IMR-90 (cell line): ENCODE measurements around the gene PLCH1. TPM values are rescaled to one million over a fixed set of nuclear protein-coding genes. Genes with fewer than 3 reads are reported as not detected.

Source experiments
- ATAC-seq: fragments of 200-7000 bp; cut with Tn5 transposase; 2 replicates; pipeline ENCODE4 v1.9.1; 2020; ENCODE audit warnings: low read depth, mild to moderate bottlenecking, moderate library complexity
- BruUV-seq: library from RNA; stranded (reverse); fragments of 400-500 nt; replicated peaks from 2 replicates; lab custom pipeline; 2021; lab: Mats Ljungman, UMichigan
- CTCF ChIA-PET: fragments of 300-600 bp; formaldehyde crosslinking; extraction: SDS; loops from one replicate; lab custom pipeline; 2021; ENCODE audit warnings: antibody characterized with exemption; lab: Yijun Ruan, JAX
- POLR2A ChIA-PET: fragments of 300-600 bp; sonication (Branson Sonifier 250); formaldehyde crosslinking; loops from one replicate; lab custom pipeline; 2022; ENCODE audit warnings: antibody characterized with exemption; ENCODE audit not compliant: unreplicated experiment; lab: Charles Lee
- DNase-seq: peaks from one replicate; pipeline ENCODE4 v3.0.0; 2013
- H2AFZ ChIP-seq: replicated peaks from 2 replicates; pipeline ENCODE3; 2013; ENCODE audit warnings: low read length, mild to moderate bottlenecking; ENCODE audit not compliant: poor library complexity
- H2AK5ac ChIP-seq: 2 replicates; pipeline ENCODE4 v1.6.1; 2013; ENCODE audit warnings: low read depth, low read length, inconsistent platforms
- H2AK9ac ChIP-seq: replicated peaks from 2 replicates; pipeline ENCODE3; 2013; ENCODE audit warnings: mild to moderate bottlenecking, low read depth, low read length, moderate library complexity; ENCODE audit not compliant: poor library complexity
- H2BK120ac ChIP-seq: 2 replicates; pipeline ENCODE4 v1.6.1; 2013; ENCODE audit warnings: low read depth, low read length, inconsistent platforms
- H2BK15ac ChIP-seq: 3 replicates; pipeline ENCODE4 v1.6.1; 2013; ENCODE audit warnings: low read depth, low read length, inconsistent platforms
- H2BK20ac ChIP-seq: 2 replicates; pipeline ENCODE4 v1.6.1; 2013; ENCODE audit warnings: low read depth, mild to moderate bottlenecking, inconsistent platforms, low read length, moderate library complexity
- H2BK5ac ChIP-seq: 2 replicates; pipeline ENCODE4 v1.6.1; 2013; ENCODE audit warnings: mild to moderate bottlenecking, low read depth, low read length, inconsistent platforms; ENCODE audit not compliant: poor library complexity, severe bottlenecking
- H3K14ac ChIP-seq: replicated peaks from 2 replicates; pipeline ENCODE4 v1.6.1; 2013; ENCODE audit warnings: low read depth, low read length, inconsistent platforms
- H3K18ac ChIP-seq: 2 replicates; pipeline ENCODE4 v1.6.1; 2013; ENCODE audit warnings: low read depth, low read length, control low read depth
- H3K23ac ChIP-seq: 2 replicates; pipeline ENCODE4 v1.6.1; 2013; ENCODE audit warnings: low read depth, low read length, inconsistent platforms
- H3K27ac ChIP-seq: 2 replicates; pipeline ENCODE4 v1.5.1; 2013; ENCODE audit warnings: mild to moderate bottlenecking, control low read depth, low read length; ENCODE audit not compliant: insufficient read depth
- H3K27me3 ChIP-seq: 2 replicates; pipeline ENCODE4 v1.6.1; 2013; ENCODE audit warnings: low read length; ENCODE audit not compliant: control insufficient read depth, insufficient read depth
- H3K36me3 ChIP-seq: 2 replicates; pipeline ENCODE4 v1.6.1; 2013; ENCODE audit warnings: low read length, mixed read lengths; ENCODE audit not compliant: control insufficient read depth, insufficient read depth
- H3K4ac ChIP-seq: 2 replicates; pipeline ENCODE4 v1.6.1; 2013; ENCODE audit warnings: low read depth, low read length, inconsistent platforms
- H3K4me1 ChIP-seq: 2 replicates; pipeline ENCODE4 v1.6.1; 2013; ENCODE audit warnings: low read length, mixed read lengths; ENCODE audit not compliant: control insufficient read depth, insufficient read depth
- H3K4me2 ChIP-seq: 2 replicates; pipeline ENCODE4 v1.6.1; 2013; ENCODE audit warnings: low read depth, mild to moderate bottlenecking, control low read depth, low read length, moderate library complexity
- H3K4me3 ChIP-seq: 2 replicates; pipeline ENCODE4 v1.5.1; 2013; ENCODE audit warnings: low read depth, mild to moderate bottlenecking, control low read depth, low read length, moderate library complexity; ENCODE audit not compliant: insufficient read depth
- H3K56ac ChIP-seq: 2 replicates; pipeline ENCODE4 v1.6.1; 2013; ENCODE audit warnings: low read length, inconsistent platforms; ENCODE audit not compliant: insufficient read depth; ENCODE audit errors: extremely low read depth
- H3K79me1 ChIP-seq, 2 experiments: 2 replicates each; pipeline ENCODE4 v1.6.1; 2013; ENCODE audit warnings: low read length in 2 of 2, inconsistent platforms in 1 of 2, low read depth in 1 of 2
- H3K9ac ChIP-seq: 2 replicates; pipeline ENCODE4 v1.6.1; 2013; ENCODE audit warnings: low read depth, low read length, control low read depth
- H3K9me1 ChIP-seq: 2 replicates; pipeline ENCODE4 v1.6.1; 2013; ENCODE audit warnings: low read length, inconsistent platforms; ENCODE audit not compliant: insufficient read depth
- H3K9me3 ChIP-seq: 2 replicates; pipeline ENCODE4 v1.6.1; 2013; ENCODE audit warnings: low read length; ENCODE audit not compliant: control insufficient read depth, insufficient read depth
- H4K20me1 ChIP-seq: 2 replicates; pipeline ENCODE4 v1.6.1; 2013; ENCODE audit warnings: low read length, inconsistent platforms; ENCODE audit not compliant: insufficient read depth
- H4K5ac ChIP-seq: 2 replicates; pipeline ENCODE4 v1.6.1; 2013; ENCODE audit warnings: mild to moderate bottlenecking, low read depth, low read length, control low read depth
- H4K8ac ChIP-seq, 2 experiments: 2 replicates each; pipeline ENCODE4 v1.6.1; 2013; ENCODE audit warnings: low read depth in 2 of 2, low read length in 2 of 2, control low read depth in 1 of 2, inconsistent platforms in 1 of 2
- H4K91ac ChIP-seq: 2 replicates; pipeline ENCODE4 v1.6.1; 2013; ENCODE audit warnings: low read depth, low read length, inconsistent platforms; ENCODE audit not compliant: insufficient read depth
- CTCF ChIP-seq: conservative IDR thresholded peaks from 2 replicates; pipeline ENCODE4 v1.5.1; 2012; ENCODE audit warnings: mild to moderate bottlenecking, low read depth, low read length, improper control_type of control experiment
- ELK1 ChIP-seq: fragments of 150-350 bp; IDR thresholded peaks from 2 replicates; pipeline ENCODE4 v1.6.1; 2016; ENCODE audit warnings: low read depth, mild to moderate bottlenecking, low read length, moderate library complexity, borderline replicate concordance
- FOS ChIP-seq: fragments of 150-350 bp; IDR thresholded peaks from 2 replicates; pipeline ENCODE4 v1.6.1; 2016; ENCODE audit warnings: low read depth, low read length
- MAFK ChIP-seq: IDR thresholded peaks from 2 replicates; pipeline ENCODE4 v1.6.1; 2012; ENCODE audit warnings: low read depth, low read length, improper control_type of control experiment
- MXI1 ChIP-seq: IDR thresholded peaks from 2 replicates; pipeline ENCODE4 v1.6.1; 2012; ENCODE audit warnings: low read depth, mild to moderate bottlenecking, low read length, moderate library complexity, borderline replicate concordance
- NFE2L2 ChIP-seq: fragments of 150-350 bp; IDR thresholded peaks from 2 replicates; pipeline ENCODE4 v1.6.1; 2016; ENCODE audit warnings: low read depth, mild to moderate bottlenecking, low read length
- RFX5 ChIP-seq: IDR thresholded peaks from 2 replicates; pipeline ENCODE4 v1.8.0; 2012; ENCODE audit warnings: low read depth, mild to moderate bottlenecking, low read length, moderate library complexity
- SMC3 ChIP-seq: fragments of 150-350 bp; IDR thresholded peaks from 2 replicates; pipeline ENCODE4 v1.6.1; 2016; ENCODE audit warnings: low read depth, mild to moderate bottlenecking, antibody characterized with exemption, low read length, moderate library complexity
- USF2 ChIP-seq: fragments of 150-350 bp; IDR thresholded peaks from 2 replicates; pipeline ENCODE4 v1.6.1; 2017; ENCODE audit warnings: mild to moderate bottlenecking, antibody characterized with exemption, low read length, low read depth
- WGBS, 2 experiments: methylation state at CpG; one replicate each; pipeline versions ENCODE4 v1.1.5 to v1.1.7; 2013; ENCODE audit warnings: missing lambda C conversion rate in 2 of 2; ENCODE audit not compliant: insufficient read length in 1 of 2; ENCODE audit errors: extremely low coverage in 2 of 2; 5-methylcytosine and 5-hydroxymethylcytosine counted together
- dilution Hi-C: fragments of 300-500 bp; cut with HindIII; formaldehyde crosslinking; loops from one replicate; pipeline ENCODE4 v1.14.3; 2018; ENCODE audit warnings: low sequenced_read_pairs; ENCODE audit not compliant: unreplicated experiment
- in situ Hi-C: fragments of 300-500 bp; cut with MboI; formaldehyde crosslinking; loops from 3 replicates; pipeline ENCODE4 v1.14.3; 2019; ENCODE audit warnings: low sequenced_read_pairs, inconsistent platforms, mixed read lengths
- intact Hi-C: fragments of 100-400 bp; cut with micrococcal nuclease; formaldehyde crosslinking; loops from 2 replicates; pipeline ENCODE4 v1.10.0; 2022
- polyA plus RNA-seq, 3 experiments: library from polyadenylated mRNA; depleted of rRNA; stranded (reverse); fragments of >200 nt; gene quantifications; 2 replicates each; pipeline ENCODE4 v1.2.3, GENCODE V29; 2012; ENCODE audit warnings: low replicate concordance in 1 of 3
- total RNA-seq: library from RNA; depleted of rRNA; stranded (reverse); fragments of >200 nt; gene quantifications from 2 replicates; pipeline ENCODE4 v1.2.3, GENCODE V29; 2012

PLCH1 gene
- total and polyA plus RNA-seq, 2 of the 4 experiments (the other 2 are of a cell fraction) = not detected

- Histone ChIP-seq H2AFZ (no peak overlapping the region), H3K4me3 (no peak overlapping the region), H2BK120ac (no peak overlapping the region), H3K4me2 (no peak overlapping the region), H2AK9ac (no peak overlapping the region), H3K18ac (no peak overlapping the region), H3K9me1 (no peaks in the 10 kb centered on the region), H3K4ac (no peak overlapping the region), H3K79me1 (no peaks in the 10 kb centered on the region), H4K91ac (no peak overlapping the region), H2BK5ac (no peak overlapping the region), H3K9ac (no peak overlapping the region), H3K56ac (no peak overlapping the region), H2BK20ac (no peak overlapping the region), H3K23ac (no peak overlapping the region), H2BK15ac (no peak overlapping the region), H4K8ac (no peak overlapping the region), H3K27ac (no peak overlapping the region), H3K14ac (no peak overlapping the region), H4K20me1 (no peaks in the 10 kb centered on the region), H3K4me1 (no peaks in the 10 kb centered on the region), H4K5ac (no peak overlapping the region), H2AK5ac (no peak overlapping the region), H3K36me3 (no peaks in the 10 kb centered on the region), H3K9me3 (no peaks in the 10 kb centered on the region; the same call in 1 of the 2 replicates), H3K27me3 (no peaks in the 10 kb centered on the region)
- in situ Hi-C loops (no loop called here), dilution Hi-C loops (no loop called here), intact Hi-C loops (no loop called here)
- no TSS peak for BruUV-seq
- DNase-seq (no peak), ATAC-seq (no peak)
- ChIA-PET POLR2A (no interaction called here), CTCF (no interaction called here)
- WGBS, 2 experiments = no CpG with 5 or more reads among the region's 3 CpGs
- TF ChIP-seq RFX5 (no peak), ELK1 (no peak), MAFK (no peak), NFE2L2 (no peak), MXI1 (no peak), USF2 (no peak), FOS (no peak), SMC3 (no peak), CTCF (no peak)
Observed at GRCh38 chr3:155407971-155408370, 336.9 kb downstream of the PLCH1 start.
